Measurements from ENCODE around the gene SPSB1.

The SPSB1 gene

GRCh38 chr1:9308236-9308785, 15.6 kb downstream of the SPSB1 start:
- no peak for TF ChIP-seq CTCF (IDR thresholded peaks at IDR 0.05)

- TF ChIP-seq CTCF (IDR thresholded peaks at IDR 0.05), result no peak
These were observed 16.4 kb downstream of the SPSB1 start for GRCh38 chr1:9309080-9309479.

- TF ChIP-seq CTCF (IDR thresholded peaks at IDR 0.05), result no peak
These were observed 17.3 kb downstream of the SPSB1 start for GRCh38 chr1:9309991-9310390.

GRCh38 chr1:9311029-9311428, 18.3 kb downstream of the SPSB1 start:
- TF ChIP-seq CTCF (IDR thresholded peaks at IDR 0.05), result no peak

GRCh38 chr1:9311479-9311878, 18.8 kb downstream of the SPSB1 start:
- no peak for TF ChIP-seq CTCF (IDR thresholded peaks at IDR 0.05)

GRCh38 chr1:9312168-9312720, 19.6 kb downstream of the SPSB1 start:
- TF ChIP-seq CTCF (IDR thresholded peaks at IDR 0.05), result no peak

GRCh38 chr1:9313576-9313975, 20.9 kb downstream of the SPSB1 start:
- TF ChIP-seq CTCF (IDR thresholded peaks at IDR 0.05), result no peak

- TF ChIP-seq CTCF (IDR thresholded peaks at IDR 0.05), result no peak
These were observed 21.4 kb downstream of the SPSB1 start for GRCh38 chr1:9314111-9314510.
